Astrocyte of the cerebellum (primary cell): ENCODE data around the gene ZNF600.
"Not testable (repeated sequence)": the region's sequence is repeated elsewhere in the genome, so short reads cannot be mapped to it uniquely, and the experiment has no call there.

Experiments used
- DNase-seq: peaks from one replicate; pipeline ENCODE4 v3.0.0-alpha.2; 2011; ENCODE audit warnings: low read depth
- H3K4me3 ChIP-seq: 2 replicates; pipeline ENCODE4 v1.5.1; 2011; ENCODE audit warnings: mild to moderate bottlenecking, low read depth, low read length, moderate library complexity
- CTCF ChIP-seq: IDR thresholded peaks from 2 replicates; pipeline ENCODE4 v1.5.1; 2012; ENCODE audit warnings: low read length, low read depth, moderate library complexity, mild to moderate bottlenecking; ENCODE audit errors: missing control alignments
- in situ Hi-C: cut with HindIII; loops from 2 replicates; pipeline ENCODE4 v1.10.0; 2017; ENCODE audit warnings: low sequenced_read_pairs

The ZNF600 gene

DNA sequence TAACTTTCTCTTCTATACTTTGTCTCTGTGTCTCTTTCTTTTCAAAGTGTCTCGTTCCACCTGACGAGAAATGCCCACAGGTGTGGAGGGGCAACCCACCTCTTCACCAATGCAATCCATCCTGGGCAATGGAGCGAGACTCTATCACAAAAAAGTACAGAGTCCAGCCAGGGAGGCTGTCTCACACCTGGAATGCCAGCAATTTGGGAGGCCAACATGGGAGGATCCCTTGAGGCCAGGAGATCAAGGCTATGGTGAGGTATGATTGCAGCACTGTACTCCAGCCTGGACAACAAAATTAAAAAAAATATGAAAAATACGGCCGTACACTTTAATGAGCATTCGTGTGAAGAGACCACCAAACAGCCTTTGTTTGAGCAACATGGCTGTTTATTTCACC lies 2.8 kb upstream of the ZNF600 start:
- in situ Hi-C loops = no loop called here
- H3K4me3 ChIP-seq = no peak overlapping the region
- TF ChIP-seq CTCF = no peak
- no peak for DNase-seq

GRCh38 chr19:52786078-52786463 lies 520 bp downstream of the ZNF600 start:
- DNase-seq = no peak
- in situ Hi-C loops = no loop called here
- H3K4me3 ChIP-seq = peak overlapping the region; percentile 66
- no peak for TF ChIP-seq CTCF

DNA sequence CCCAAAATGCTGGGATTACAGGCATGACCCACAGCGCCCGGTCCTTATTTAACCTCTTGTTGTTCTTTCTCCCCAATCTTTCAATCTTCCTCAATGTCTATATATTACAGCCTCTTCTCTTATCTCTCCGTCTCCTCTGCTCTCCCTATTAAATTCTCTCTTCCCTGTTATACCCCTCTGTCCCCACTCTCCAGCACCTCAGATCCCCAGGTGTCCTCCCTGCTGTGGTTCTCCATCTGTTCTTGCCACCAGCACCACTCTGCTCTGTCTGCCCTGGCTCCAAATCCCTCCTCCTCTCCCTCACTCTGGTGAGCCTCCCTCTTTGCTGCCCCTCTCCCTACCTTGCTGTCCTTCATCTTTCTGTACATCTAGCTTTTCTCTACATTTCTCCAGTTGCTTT lies 1.1 kb downstream of the ZNF600 start:
- no peak for DNase-seq
- in situ Hi-C loops = no loop called here
- H3K4me3 ChIP-seq = peak overlapping the region; percentile 66
- no peak for TF ChIP-seq CTCF

GRCh38 chr19:52782864-52783263 lies 3.7 kb downstream of the ZNF600 start:
- in situ Hi-C loops, DNase-seq, H3K4me3 ChIP-seq: not testable (repeated sequence)

DNA sequence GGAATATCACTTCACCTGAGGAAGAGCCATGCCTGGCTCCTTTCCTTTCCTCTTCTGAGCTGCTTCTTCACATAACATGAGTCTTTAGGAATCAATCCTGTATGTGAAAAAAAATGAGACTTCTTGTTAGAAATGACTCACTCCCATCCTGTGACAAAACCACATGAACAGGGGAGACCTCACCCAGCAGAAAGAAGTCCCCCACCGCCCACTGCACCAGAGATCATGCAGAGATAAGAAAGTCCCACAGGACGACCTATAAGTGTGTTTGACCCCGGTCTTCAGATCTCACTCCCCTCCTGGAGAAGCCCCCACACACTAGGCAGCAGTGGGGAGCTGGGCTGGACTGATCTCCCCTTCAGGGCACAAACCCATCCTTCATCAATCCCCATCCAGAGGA lies 7.8 kb downstream of the ZNF600 start:
- no peak for TF ChIP-seq CTCF
- in situ Hi-C loops = no loop called here
- no peak for DNase-seq
- H3K4me3 ChIP-seq = no peak overlapping the region

DNA sequence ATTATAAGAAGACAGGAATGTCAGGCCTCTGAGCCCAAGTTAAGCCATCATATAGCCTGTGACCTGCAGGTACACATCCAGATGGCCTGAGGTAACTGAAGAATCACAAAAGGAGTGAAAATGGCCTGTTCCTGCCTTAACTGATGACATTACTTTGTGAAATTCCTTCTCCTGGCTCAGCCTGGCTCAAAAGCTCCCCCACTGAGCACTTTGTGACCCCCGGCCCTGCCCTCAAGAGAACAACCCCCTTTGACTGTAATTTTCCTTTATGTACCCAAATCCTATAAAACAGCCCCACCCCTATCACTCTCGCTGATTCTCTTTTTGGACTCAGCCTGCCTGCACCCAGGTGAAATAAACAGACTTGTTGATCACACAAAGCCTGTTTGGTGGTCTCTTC lies 30.1 kb downstream of the ZNF600 start:
- DNase-seq, H3K4me3 ChIP-seq, in situ Hi-C loops: not testable (repeated sequence)

GRCh38 chr19:52749780-52750179 lies 36.8 kb downstream of the ZNF600 start:
- in situ Hi-C loops = no loop called here
- DNase-seq = no peak
- no peak for TF ChIP-seq CTCF
- no peak overlapping the region for H3K4me3 ChIP-seq

DNA sequence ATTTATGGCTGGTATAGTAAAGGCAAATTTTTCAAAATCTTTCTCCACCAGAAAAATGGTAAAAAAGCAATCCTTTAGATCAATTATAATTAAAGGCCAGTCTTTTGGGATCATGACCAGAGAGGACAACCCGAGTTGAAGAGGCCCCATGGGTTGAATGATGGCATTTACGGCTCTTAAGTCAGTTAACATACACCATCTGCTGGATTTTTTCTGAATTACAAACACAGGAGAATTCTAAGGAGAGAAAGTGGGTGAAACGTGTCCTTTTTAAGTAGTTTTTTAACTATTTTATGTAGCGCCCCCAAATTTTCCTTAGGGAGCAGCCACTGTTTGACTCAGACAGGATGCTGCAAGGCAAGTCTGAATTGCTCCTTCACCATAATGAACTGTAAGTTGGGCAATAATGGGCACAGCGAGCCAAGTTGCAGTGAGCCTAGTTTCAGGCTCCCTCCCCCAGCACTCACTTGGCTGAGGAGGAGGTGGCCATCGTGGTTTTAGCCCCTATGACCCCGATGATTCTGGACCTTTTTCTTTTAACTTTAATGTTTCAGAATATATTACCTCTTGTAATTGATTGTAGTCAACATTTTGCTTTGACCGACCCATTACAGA lies 38.1 kb downstream of the ZNF600 start:
- DNase-seq = no peak
- in situ Hi-C loops = no loop called here
- TF ChIP-seq CTCF = peak; percentile 20
- no peak overlapping the region for H3K4me3 ChIP-seq

- in situ Hi-C loops, DNase-seq, H3K4me3 ChIP-seq: not testable (repeated sequence)
Observed at GRCh38 chr19:52745919-52746318, 40.7 kb downstream of the ZNF600 start.
